ENCODE results near the gene TPRG1L.
A peak's percentile ranks its signal among the peaks of the same experiment; 100 is the strongest.

Gene TPRG1L

DNA sequence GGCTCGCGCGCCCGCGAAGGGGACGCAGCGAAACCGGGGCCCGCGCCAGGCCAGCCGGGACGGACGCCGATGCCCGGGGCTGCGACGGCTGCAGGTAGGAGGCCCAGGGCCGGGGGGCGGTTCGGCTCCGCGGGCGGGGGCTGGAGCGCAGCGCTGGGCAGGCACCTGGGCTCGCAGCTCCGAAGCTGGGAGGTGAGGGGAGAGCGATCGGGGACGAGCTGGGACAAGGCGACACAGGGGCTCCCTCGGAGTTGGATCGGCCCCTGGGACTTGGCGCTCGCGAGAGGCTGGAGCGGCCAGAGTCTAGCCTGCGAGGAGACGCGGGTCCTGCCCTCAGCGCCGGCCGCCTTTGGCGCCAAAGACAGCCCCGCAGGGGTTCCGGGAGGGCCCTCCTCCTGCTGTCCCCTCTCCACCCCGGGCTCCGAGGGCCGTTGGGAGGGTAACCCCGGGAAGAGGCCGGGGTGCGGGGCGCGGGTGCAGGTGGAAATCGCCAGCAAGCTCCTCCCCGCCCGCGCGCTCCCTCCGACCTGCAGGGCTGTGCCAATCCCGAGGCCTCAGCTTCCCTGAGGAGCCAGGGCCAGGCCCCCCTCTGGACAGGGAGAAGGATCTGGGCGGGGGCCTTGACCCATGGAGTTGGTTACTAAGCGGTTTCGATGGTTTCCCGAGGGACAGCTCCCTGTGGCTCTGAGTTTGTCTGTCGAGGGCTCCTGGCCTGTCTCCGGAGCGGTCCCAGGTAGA lies 27.9 kb downstream of the TPRG1L start:
- DNase-seq (ENCODE audit: low spot score) = no peak
- TF ChIP-seq, protein P1, sequence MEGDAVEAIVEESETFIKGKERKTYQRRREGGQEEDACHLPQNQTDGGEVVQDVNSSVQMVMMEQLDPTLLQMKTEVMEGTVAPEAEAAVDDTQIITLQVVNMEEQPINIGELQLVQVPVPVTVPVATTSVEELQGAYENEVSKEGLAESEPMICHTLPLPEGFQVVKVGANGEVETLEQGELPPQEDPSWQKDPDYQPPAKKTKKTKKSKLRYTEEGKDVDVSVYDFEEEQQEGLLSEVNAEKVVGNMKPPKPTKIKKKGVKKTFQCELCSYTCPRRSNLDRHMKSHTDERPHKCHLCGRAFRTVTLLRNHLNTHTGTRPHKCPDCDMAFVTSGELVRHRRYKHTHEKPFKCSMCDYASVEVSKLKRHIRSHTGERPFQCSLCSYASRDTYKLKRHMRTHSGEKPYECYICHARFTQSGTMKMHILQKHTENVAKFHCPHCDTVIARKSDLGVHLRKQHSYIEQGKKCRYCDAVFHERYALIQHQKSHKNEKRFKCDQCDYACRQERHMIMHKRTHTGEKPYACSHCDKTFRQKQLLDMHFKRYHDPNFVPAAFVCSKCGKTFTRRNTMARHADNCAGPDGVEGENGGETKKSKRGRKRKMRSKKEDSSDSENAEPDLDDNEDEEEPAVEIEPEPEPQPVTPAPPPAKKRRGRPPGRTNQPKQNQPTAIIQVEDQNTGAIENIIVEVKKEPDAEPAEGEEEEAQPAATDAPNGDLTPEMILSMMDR (IDR thresholded peaks at IDR 0.05) = no peak
- H3K4me3 ChIP-seq = peak overlapping the region; percentile 85
- H3K27ac ChIP-seq = no peak overlapping the region

DNA sequence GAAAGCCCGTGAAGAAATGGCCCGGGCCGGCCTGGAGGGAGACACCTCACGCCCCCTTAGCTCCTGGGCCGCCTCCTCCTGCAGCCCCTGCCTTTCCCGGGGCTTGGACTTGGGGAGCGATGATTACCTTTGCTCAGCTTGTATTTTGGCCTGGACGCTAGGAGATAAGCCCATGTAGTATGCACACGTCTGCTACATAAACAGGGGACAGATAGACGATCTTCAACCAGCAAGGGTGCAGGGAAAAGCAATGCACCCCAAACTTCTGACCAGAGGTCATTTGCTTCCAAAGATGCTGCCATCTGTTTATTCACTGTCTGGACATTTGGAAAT lies 28.4 kb downstream of the TPRG1L start:
- no peak for DNase-seq (ENCODE audit: low spot score)
- no peak overlapping the region for H3K27ac ChIP-seq

DNA sequence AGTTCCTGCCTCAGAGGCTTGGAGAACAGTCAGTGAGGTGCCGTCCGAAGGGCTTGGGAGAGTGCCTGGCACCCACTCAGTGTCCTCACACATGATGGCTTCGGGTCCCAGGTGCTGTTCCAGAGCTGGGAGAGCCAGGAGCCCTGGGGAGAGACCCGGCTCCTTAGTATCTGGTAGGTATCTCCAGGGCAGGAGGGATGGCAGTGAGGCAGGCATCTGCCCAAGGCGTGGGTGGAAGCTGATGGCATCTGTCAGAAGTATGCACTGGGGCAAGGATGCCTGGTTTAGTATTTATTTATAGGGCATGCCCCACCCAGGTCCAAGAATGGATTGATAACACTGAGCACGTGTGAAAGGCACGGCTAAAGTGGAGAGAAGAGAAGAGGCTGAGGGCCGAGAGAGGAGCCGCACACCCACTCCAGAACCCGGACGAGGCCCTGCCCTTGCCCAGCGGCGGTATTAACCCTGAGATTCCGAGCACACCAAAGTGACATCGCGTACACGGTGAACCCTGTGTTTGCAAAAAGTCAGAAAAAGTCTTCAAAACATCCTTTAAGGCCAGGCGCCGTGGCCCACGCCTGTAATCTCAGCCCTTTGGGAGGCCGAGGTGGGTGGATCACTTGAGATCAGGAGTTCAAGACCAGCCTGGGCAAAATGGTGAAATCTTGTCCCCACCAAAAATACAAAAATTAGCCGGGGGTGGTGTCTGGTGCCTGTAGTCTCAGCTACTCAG lies 29.9 kb downstream of the TPRG1L start:
- Histone ChIP-seq H3K4me3 (no peak overlapping the region), H3K27ac (no peak overlapping the region)
- no peak for DNase-seq (ENCODE audit: low spot score)
- TF ChIP-seq, protein P1 (IDR thresholded peaks at IDR 0.05) = no peak

More for the DNA sequence above, 28.4 kb downstream of the TPRG1L start:
- H3K4me3 ChIP-seq = no peak overlapping the region
- TF ChIP-seq, protein P1 (IDR thresholded peaks at IDR 0.05) = no peak

DNA sequence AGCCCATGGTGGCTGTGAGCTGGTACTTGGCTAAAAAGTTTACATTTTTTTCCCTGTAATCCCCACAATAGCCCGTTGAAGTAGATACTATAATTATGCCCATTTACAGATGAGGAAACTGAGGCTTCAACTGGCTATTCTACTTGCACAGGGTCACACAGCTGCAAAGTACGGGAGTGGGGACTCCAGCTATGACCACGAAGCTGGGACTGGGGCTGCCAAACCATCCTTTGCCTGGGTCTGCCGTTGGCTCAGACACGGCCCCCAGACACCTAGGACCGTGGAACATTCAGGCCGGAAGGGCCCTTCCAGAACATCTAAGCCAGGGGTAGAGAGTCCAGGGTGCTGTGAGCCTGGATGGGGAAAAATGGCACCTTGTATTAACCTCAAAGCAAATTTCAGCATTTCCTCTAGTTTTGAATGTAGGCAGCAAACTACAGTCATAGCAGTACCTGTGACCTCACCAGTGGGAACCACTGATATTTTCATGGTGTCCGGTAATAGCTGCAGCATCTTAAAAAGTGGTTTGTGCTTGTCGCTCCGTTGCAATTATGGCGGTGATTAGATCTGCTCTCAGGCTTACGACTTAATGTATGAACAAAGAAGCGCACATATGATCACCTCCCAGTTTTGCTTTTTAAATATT lies 31.8 kb downstream of the TPRG1L start:
- no peak for DNase-seq (ENCODE audit: low spot score)
- TF ChIP-seq, protein P1 (IDR thresholded peaks at IDR 0.05) = no peak
- Histone ChIP-seq H3K27ac (no peak overlapping the region), H3K4me3 (no peak overlapping the region)

DNA sequence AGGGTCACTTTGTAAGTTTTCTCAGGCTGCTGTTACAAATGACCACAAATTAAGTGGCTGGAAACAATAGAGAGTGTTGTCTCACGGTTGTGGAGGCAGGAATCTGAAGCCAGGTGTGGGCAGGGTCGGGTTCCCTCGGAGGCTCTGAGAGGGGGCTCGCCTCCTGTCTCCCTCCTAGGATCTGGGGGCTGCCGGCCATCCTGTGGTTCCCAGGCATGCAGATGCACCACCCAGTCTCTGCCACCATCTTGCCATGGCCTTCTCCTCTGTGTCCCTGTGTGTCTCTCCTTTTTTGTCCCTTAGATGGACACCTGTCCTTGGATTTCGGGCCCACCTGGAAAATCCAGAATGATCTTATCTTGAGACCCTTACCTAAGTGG lies 32.3 kb downstream of the TPRG1L start:
- Histone ChIP-seq H3K4me3 (no peak overlapping the region), H3K27ac (no peak overlapping the region)
- no peak for DNase-seq (ENCODE audit: low spot score)
- TF ChIP-seq, protein P1 (IDR thresholded peaks at IDR 0.05) = no peak

DNA sequence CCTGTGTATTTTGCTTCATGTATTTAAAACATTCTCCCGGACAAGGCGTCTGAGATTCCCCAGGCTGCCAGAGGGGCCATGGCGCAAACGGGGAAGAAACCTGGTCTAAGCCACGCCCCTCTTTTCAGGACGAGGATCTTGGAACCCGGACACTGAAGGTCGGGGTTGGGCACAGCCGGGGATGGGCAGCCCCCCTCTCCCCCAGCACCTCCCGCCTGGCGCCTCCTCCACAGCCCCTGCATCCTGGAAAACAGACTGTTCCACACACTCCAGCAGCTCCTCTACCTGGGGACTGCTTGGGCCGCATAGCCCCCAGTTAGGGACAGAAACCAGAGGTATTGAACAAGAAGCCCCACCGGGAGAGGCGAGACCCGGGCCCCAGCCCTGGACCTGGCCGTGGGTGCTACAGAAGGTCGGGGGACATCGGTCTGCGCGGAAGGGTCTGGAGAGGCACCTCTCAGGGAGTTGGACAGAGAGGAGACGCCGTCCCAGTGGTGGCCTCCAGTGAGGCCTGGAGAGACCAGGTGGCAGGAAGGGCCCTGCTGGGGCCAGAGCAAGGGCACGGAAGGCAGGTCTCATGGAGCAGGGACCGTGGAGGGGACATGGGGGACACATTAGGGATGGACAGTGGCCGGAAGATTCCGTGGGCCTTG lies 32.9 kb downstream of the TPRG1L start:
- TF ChIP-seq, protein P1 (IDR thresholded peaks at IDR 0.05) = no peak
- DNase-seq (ENCODE audit: low spot score) = no peak
- no peak overlapping the region for H3K4me3 ChIP-seq
- no peak overlapping the region for H3K27ac ChIP-seq

Data from coronary artery (tissue), 2 donors.